AG04450 (cell line): Measurements from ENCODE around the gene PPP6C. TPM values are rescaled to one million over a fixed set of nuclear protein-coding genes. Genes with fewer than 3 reads are reported as not detected.
"Not testable (repeated sequence)": the region's sequence is repeated elsewhere in the genome, so short reads cannot be mapped to it uniquely, and the experiment has no call there.

ENCODE experiments used
- CTCF ChIA-PET: fragments of 300-600, 350-600 bp; formaldehyde crosslinking; extraction: SDS; loops from one replicate; lab custom pipeline; 2022; ENCODE audit warnings: antibody characterized with exemption, inconsistent platforms; lab: Charles Lee
- POLR2A ChIA-PET: fragments of 350-600 bp; formaldehyde crosslinking; extraction: SDS; loops from one replicate; lab custom pipeline; 2021; ENCODE audit warnings: antibody characterized with exemption, inconsistent platforms; lab: Yijun Ruan, JAX
- DNase-seq: peaks from one replicate; pipeline ENCODE4 v3.0.0-alpha.2; 2011; ENCODE audit warnings: low read depth, low spot score
- H3K27ac ChIP-seq: one replicate; pipeline ENCODE4 v1.5.1; 2012; ENCODE audit warnings: low read depth, low read length, control low read depth
- H3K27me3 ChIP-seq: one replicate; pipeline ENCODE4 v1.6.0; 2012; ENCODE audit warnings: low read length; ENCODE audit not compliant: control insufficient read depth, insufficient read depth
- H3K4me3 ChIP-seq: 2 replicates; pipeline ENCODE4 v1.5.1; 2011; ENCODE audit warnings: mild to moderate bottlenecking, low read depth, low read length, control low read depth
- H3K9me3 ChIP-seq: 2 replicates; pipeline ENCODE4 v1.5.1; 2012; ENCODE audit warnings: low read length; ENCODE audit not compliant: control insufficient read depth, insufficient read depth
- CTCF ChIP-seq: IDR thresholded peaks from 2 replicates; pipeline ENCODE4 v1.5.1; 2011; ENCODE audit warnings: low read depth, low read length, control low read depth, inconsistent platforms
- polyA plus RNA-seq: library from polyadenylated mRNA; depleted of rRNA; stranded (reverse); fragments of >200 nt; gene quantifications from 2 replicates; pipeline ENCODE4 v1.2.3, GENCODE V29; 2011

PPP6C gene
- polyA plus RNA-seq, 1 experiment, result 34.8 TPM

- POLR2A ChIA-PET, result interaction anchor here (1.1 to 1.3 kb wide), 3 partner anchors 9 to 329 kb away, joined by 3 to 4 read pairs (median 3); partner anchors contain the start of gene HSPA5
- peak overlapping the region; percentile 99 for H3K4me3 ChIP-seq
- DNase-seq, result no peak
- CTCF ChIA-PET, result interaction anchor here (0.6 kb wide), 1 partner anchor 73 kb away, joined by 3 read pairs; no protein-coding TSS in a partner anchor
- H3K27ac ChIP-seq, result no peak overlapping the region
- H3K27me3 ChIP-seq, result no peaks in the 10 kb centered on the region
- no peak for TF ChIP-seq CTCF
- peaks cover 5% of the 10 kb centered on the region; the same call in 1 of the 2 replicates for H3K9me3 ChIP-seq
Measured at GRCh38 chr9:125190361-125190801, 778 bp upstream of the PPP6C start.

GRCh38 chr9:125189011-125189360, 617 bp downstream of the PPP6C start:
- Histone ChIP-seq H3K27ac (peak overlapping the region; percentile 90), H3K4me3 (peak overlapping the region; percentile 99), H3K27me3 (no peaks in the 10 kb centered on the region), H3K9me3 (peaks cover 5% of the 10 kb centered on the region; the same call in 1 of the 2 replicates)
- POLR2A ChIA-PET, result no interaction called here
- no peak for DNase-seq
- CTCF ChIA-PET, result no interaction called here
- TF ChIP-seq CTCF, result no peak

GRCh38 chr9:125183561-125183960, 6.0 kb downstream of the PPP6C start:
- H3K4me3 ChIP-seq, result no peak overlapping the region
- POLR2A ChIA-PET, result no interaction called here
- no peaks in the 10 kb centered on the region for H3K9me3 ChIP-seq
- no peak for TF ChIP-seq CTCF
- DNase-seq, result no peak
- no peaks in the 10 kb centered on the region for H3K27me3 ChIP-seq
- CTCF ChIA-PET, result no interaction called here
- H3K27ac ChIP-seq, result no peak overlapping the region

- POLR2A ChIA-PET, result no interaction called here
- TF ChIP-seq CTCF, result no peak
- no peak for DNase-seq
Measured at GRCh38 chr9:125183054-125183453, 6.5 kb downstream of the PPP6C start.

GRCh38 chr9:125181756-125182155, 7.8 kb downstream of the PPP6C start:
- POLR2A ChIA-PET, H3K4me3 ChIP-seq, H3K9me3 ChIP-seq, H3K27me3 ChIP-seq, H3K27ac ChIP-seq, CTCF ChIA-PET, DNase-seq: not testable (repeated sequence)

More at GRCh38 chr9:125183054-125183453, 6.5 kb downstream of the PPP6C start:
- H3K9me3 ChIP-seq, result no peaks in the 10 kb centered on the region
- no peaks in the 10 kb centered on the region for H3K27me3 ChIP-seq
- no peak overlapping the region for H3K27ac ChIP-seq
- CTCF ChIA-PET, result no interaction called here
- H3K4me3 ChIP-seq, result no peak overlapping the region
